ENCODE results near the gene CACUL1.

DNA sequence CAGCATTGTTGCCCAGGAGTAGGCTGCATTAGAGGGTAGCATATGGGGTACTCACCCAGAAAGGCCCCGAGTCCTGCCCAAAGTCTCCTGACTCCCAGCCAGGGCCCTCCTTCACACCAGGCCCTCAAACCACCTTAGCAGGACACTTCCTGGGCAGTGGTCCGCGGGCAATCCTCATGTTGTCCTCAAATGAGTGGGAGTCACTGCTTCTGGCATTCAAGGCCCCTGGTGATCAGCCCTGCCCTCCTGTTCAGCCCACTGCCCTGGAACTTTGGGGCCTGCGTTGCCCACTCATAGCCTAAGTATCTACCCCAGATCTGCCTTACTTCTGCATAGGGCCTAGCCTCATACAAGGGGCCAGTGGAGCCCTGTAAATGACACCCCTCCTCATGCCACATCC lies 88.4 kb downstream of the CACUL1 start:
- TF ChIP-seq, protein P1, sequence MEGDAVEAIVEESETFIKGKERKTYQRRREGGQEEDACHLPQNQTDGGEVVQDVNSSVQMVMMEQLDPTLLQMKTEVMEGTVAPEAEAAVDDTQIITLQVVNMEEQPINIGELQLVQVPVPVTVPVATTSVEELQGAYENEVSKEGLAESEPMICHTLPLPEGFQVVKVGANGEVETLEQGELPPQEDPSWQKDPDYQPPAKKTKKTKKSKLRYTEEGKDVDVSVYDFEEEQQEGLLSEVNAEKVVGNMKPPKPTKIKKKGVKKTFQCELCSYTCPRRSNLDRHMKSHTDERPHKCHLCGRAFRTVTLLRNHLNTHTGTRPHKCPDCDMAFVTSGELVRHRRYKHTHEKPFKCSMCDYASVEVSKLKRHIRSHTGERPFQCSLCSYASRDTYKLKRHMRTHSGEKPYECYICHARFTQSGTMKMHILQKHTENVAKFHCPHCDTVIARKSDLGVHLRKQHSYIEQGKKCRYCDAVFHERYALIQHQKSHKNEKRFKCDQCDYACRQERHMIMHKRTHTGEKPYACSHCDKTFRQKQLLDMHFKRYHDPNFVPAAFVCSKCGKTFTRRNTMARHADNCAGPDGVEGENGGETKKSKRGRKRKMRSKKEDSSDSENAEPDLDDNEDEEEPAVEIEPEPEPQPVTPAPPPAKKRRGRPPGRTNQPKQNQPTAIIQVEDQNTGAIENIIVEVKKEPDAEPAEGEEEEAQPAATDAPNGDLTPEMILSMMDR (IDR thresholded peaks at IDR 0.05), result no peak
- TF ChIP-seq POLR2A (IDR thresholded peaks at IDR 0.05) (no peak), POLR2AphosphoS5 (IDR thresholded peaks at IDR 0.05) (no peak)

All from breast epithelium (tissue), 3 donors.